Neuronal stem cell (in vitro differentiated cells): Measurements from ENCODE around the gene NALCN.

ENCODE experiments used
- DNase-seq: peaks from one replicate; pipeline ENCODE4 v3.0.0-alpha.2; 2013; ENCODE audit warnings: low spot score
- H2AFZ ChIP-seq: one replicate; pipeline ENCODE4 v1.6.1; 2013; ENCODE audit warnings: mild to moderate bottlenecking, low read length, inconsistent platforms
- H2AK5ac ChIP-seq: 2 replicates; pipeline ENCODE4 v1.6.1; 2013; ENCODE audit warnings: low read depth, mild to moderate bottlenecking, inconsistent platforms, low read length, moderate library complexity, mixed read lengths
- H2BK120ac ChIP-seq: 2 replicates; pipeline ENCODE4 v1.6.1; 2013; ENCODE audit warnings: low read depth, mild to moderate bottlenecking, inconsistent platforms, low read length, moderate library complexity, mixed read lengths
- H2BK12ac ChIP-seq: one replicate; pipeline ENCODE4 v1.6.1; 2013; ENCODE audit warnings: low read length, inconsistent platforms
- H2BK15ac ChIP-seq: 2 replicates; pipeline ENCODE4 v1.6.1; 2013; ENCODE audit warnings: mild to moderate bottlenecking, low read length, inconsistent platforms, mixed read lengths
- H2BK5ac ChIP-seq: one replicate; pipeline ENCODE4 v1.6.1; 2013; ENCODE audit warnings: inconsistent platforms, mild to moderate bottlenecking, low read length, moderate library complexity
- H3K14ac ChIP-seq: one replicate; pipeline ENCODE4 v1.6.1; 2013; ENCODE audit warnings: low read length, inconsistent platforms
- H3K18ac ChIP-seq: 2 replicates; pipeline ENCODE4 v1.6.1; 2013; ENCODE audit warnings: low read length, inconsistent platforms
- H3K23ac ChIP-seq: 2 replicates; pipeline ENCODE4 v1.6.1; 2013; ENCODE audit warnings: low read depth, mild to moderate bottlenecking, mixed read lengths, low read length, inconsistent platforms; ENCODE audit not compliant: poor library complexity
- H3K27ac ChIP-seq: replicated peaks from 3 replicates; pipeline ENCODE4 v1.5.1; 2013; ENCODE audit warnings: low read length, inconsistent platforms
- H3K27me3 ChIP-seq, 3 experiments: 2 replicates each; pipeline ENCODE4 v1.6.1; 2013; ENCODE audit warnings: low read length in 3 of 3, mild to moderate bottlenecking in 2 of 3, inconsistent platforms in 1 of 3, low read depth in 1 of 3, mixed read lengths in 1 of 3, moderate library complexity in 1 of 3; ENCODE audit not compliant: control insufficient read depth in 3 of 3, insufficient read depth in 3 of 3
- H3K36me3 ChIP-seq, 2 donors: replicated peaks in 1 of 2; 2 replicates each; pipeline ENCODE4 v1.6.1; 2013; ENCODE audit warnings: low read length in 2 of 2; ENCODE audit not compliant: control insufficient read depth in 2 of 2, insufficient read depth in 2 of 2
- H3K4ac ChIP-seq: 2 replicates; pipeline ENCODE4 v1.6.1; 2013; ENCODE audit warnings: inconsistent platforms, mild to moderate bottlenecking, low read length, moderate library complexity
- H3K4me1 ChIP-seq, 2 donors: 1 replicate in 1 of 2; 2 replicates in 1 of 2; pipeline ENCODE4 v1.6.1; 2013; ENCODE audit warnings: low read length in 2 of 2, low read depth in 1 of 2; ENCODE audit not compliant: control insufficient read depth in 2 of 2, insufficient read depth in 1 of 2
- H3K4me2 ChIP-seq: one replicate; pipeline ENCODE4 v1.6.1; 2013; ENCODE audit warnings: mild to moderate bottlenecking, low read length, inconsistent platforms; ENCODE audit not compliant: insufficient read depth, poor library complexity, severe bottlenecking
- H3K4me3 ChIP-seq, 2 donors: 2 replicates each; pipeline ENCODE4 v1.5.1; 2013; ENCODE audit warnings: low read length in 2 of 2, mild to moderate bottlenecking in 2 of 2, inconsistent platforms in 1 of 2, moderate library complexity in 1 of 2
- H3K79me1 ChIP-seq: one replicate; pipeline ENCODE4 v1.6.1; 2013; ENCODE audit warnings: low read depth, mild to moderate bottlenecking, inconsistent platforms, low read length, moderate library complexity
- H3K9ac ChIP-seq: one replicate; pipeline ENCODE4 v1.6.1; 2013; ENCODE audit warnings: mild to moderate bottlenecking, low read depth, low read length, inconsistent platforms; ENCODE audit not compliant: poor library complexity
- H3K9me3 ChIP-seq, 2 donors: replicated peaks in 1 of 2; 2 replicates each; pipeline versions ENCODE3 to v1.6.1; 2013; ENCODE audit warnings: low read length in 2 of 2, mild to moderate bottlenecking in 2 of 2, inconsistent platforms in 1 of 2, low read depth in 1 of 2, mixed read lengths in 1 of 2, moderate library complexity in 1 of 2; ENCODE audit not compliant: control insufficient read depth in 2 of 2, insufficient read depth in 1 of 2
- H4K8ac ChIP-seq: one replicate; pipeline ENCODE4 v1.6.1; 2013; ENCODE audit warnings: low read depth, mild to moderate bottlenecking, inconsistent platforms, low read length, moderate library complexity
- H4K91ac ChIP-seq: one replicate; pipeline ENCODE4 v1.6.1; 2013; ENCODE audit warnings: low read length, low read depth, mild to moderate bottlenecking, inconsistent platforms; ENCODE audit not compliant: poor library complexity
- WGBS, 2 donors: extraction: QIAGEN DNeasy Blood & Tissue Kit; methylation state at CpG; one replicate each; pipeline ENCODE4 v1.1.7; 2013; ENCODE audit warnings: missing lambda C conversion rate in 2 of 2, mixed read lengths in 1 of 2; ENCODE audit not compliant: insufficient read length in 2 of 2, insufficient replicate concordance in 1 of 2; ENCODE audit errors: extremely low coverage in 2 of 2; 5-methylcytosine and 5-hydroxymethylcytosine counted together

The NALCN gene

DNA sequence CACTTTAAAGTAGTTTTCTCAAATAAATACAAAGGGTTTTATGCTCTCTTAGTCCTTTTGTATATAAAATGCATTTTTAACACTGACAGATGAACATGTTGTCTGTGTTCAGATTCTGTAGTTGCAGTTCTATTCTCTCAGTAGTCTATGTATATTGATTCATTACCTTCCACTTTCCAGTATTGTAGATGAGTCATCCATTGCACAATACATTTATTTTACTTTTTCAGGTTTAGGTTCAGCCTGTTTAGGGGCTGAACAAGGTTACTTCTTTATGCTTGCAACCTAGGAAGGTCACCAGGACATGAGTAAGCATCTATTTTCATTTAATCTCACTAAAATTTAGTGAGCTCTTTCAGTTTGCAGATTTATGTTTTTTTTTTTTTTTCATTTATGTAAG is 173.6 kb downstream of the NALCN start:
- Histone ChIP-seq H3K4me3 (no peak overlapping the region), H3K79me1 (no peaks in the 10 kb centered on the region), H3K14ac (no peak overlapping the region), H3K18ac (no peak overlapping the region), H3K4me2 (no peak overlapping the region), H3K9ac (no peak overlapping the region), H2AFZ (no peak overlapping the region), H2AK5ac (no peak overlapping the region), H3K27ac (no peak overlapping the region), H3K9me3 (no peaks in the 10 kb centered on the region), H3K4ac (no peak overlapping the region), H4K91ac (no peak overlapping the region), H2BK12ac (no peak overlapping the region), H2BK15ac (no peak overlapping the region), H3K27me3 (no peaks in the 10 kb centered on the region), H3K36me3 (no peaks in the 10 kb centered on the region), H2BK120ac (no peak overlapping the region), H3K23ac (no peak overlapping the region), H4K8ac (no peak overlapping the region), H2BK5ac (no peak overlapping the region), H3K4me1 (no peaks in the 10 kb centered on the region)
- DNase-seq = no peak

- H2BK15ac ChIP-seq = no peak overlapping the region
- no peak overlapping the region for H3K14ac ChIP-seq
- peaks cover 0 to 2% of the 10 kb centered on the region in 2 donors for H3K4me1 ChIP-seq
- H2BK12ac ChIP-seq = no peak overlapping the region
- no peak overlapping the region for H2BK5ac ChIP-seq
- no peak overlapping the region for H3K4me3 ChIP-seq
- H3K79me1 ChIP-seq = no peaks in the 10 kb centered on the region
- H4K8ac ChIP-seq = no peak overlapping the region
- H2BK120ac ChIP-seq = no peak overlapping the region
- no peak overlapping the region for H3K23ac ChIP-seq
- no peak overlapping the region for H3K4me2 ChIP-seq
- H3K27me3 ChIP-seq = no peaks in the 10 kb centered on the region
- no peak overlapping the region for H4K91ac ChIP-seq
- H3K9me3 ChIP-seq = no peaks in the 10 kb centered on the region
- H3K27ac ChIP-seq = no peak overlapping the region
- H3K18ac ChIP-seq = no peak overlapping the region
- no peaks in the 10 kb centered on the region for H3K36me3 ChIP-seq
- no peak overlapping the region for H2AFZ ChIP-seq
- H3K4ac ChIP-seq = no peak overlapping the region
- no peak overlapping the region for H3K9ac ChIP-seq
- no peak for DNase-seq
- no peak overlapping the region for H2AK5ac ChIP-seq
These were observed 177.8 kb downstream of the NALCN start for GRCh38 chr13:101238555-101238954.

GRCh38 chr13:101231751-101232428 is 184.4 kb downstream of the NALCN start:
- Histone ChIP-seq H2BK15ac (no peak overlapping the region), H3K27ac (no peak overlapping the region), H3K79me1 (no peaks in the 10 kb centered on the region), H4K91ac (no peak overlapping the region), H2BK12ac (no peak overlapping the region), H3K14ac (no peak overlapping the region), H3K27me3 (no peaks in the 10 kb centered on the region), H2AK5ac (no peak overlapping the region), H3K9me3 (no peaks in the 10 kb centered on the region), H2BK120ac (no peak overlapping the region), H2AFZ (no peak overlapping the region), H3K4me1 (peaks cover 0 to 2% of the 10 kb centered on the region in 2 donors), H3K4me3 (no peak overlapping the region), H3K9ac (no peak overlapping the region), H3K36me3 (no peaks in the 10 kb centered on the region), H4K8ac (no peak overlapping the region), H3K18ac (no peak overlapping the region), H3K4me2 (no peak overlapping the region), H3K23ac (no peak overlapping the region), H3K4ac (no peak overlapping the region), H2BK5ac (no peak overlapping the region)
- no CpG with 5 or more reads among the region's 5 CpGs for WGBS, 2 donors
- no peak for DNase-seq

GRCh38 chr13:101230271-101230890 is 185.9 kb downstream of the NALCN start:
- WGBS, 2 donors = no CpG with 5 or more reads among the region's 6 CpGs
- no peak overlapping the region for H2BK120ac ChIP-seq

More at GRCh38 chr13:101230271-101230890, 185.9 kb downstream of the NALCN start:
- no peak overlapping the region for H3K9ac ChIP-seq
- H3K79me1 ChIP-seq = no peaks in the 10 kb centered on the region
- no peak overlapping the region for H2BK15ac ChIP-seq
- H3K4me1 ChIP-seq = peaks cover 0 to 2% of the 10 kb centered on the region in 2 donors
- no peak overlapping the region for H3K4ac ChIP-seq
- H3K23ac ChIP-seq = no peak overlapping the region
- no peaks in the 10 kb centered on the region for H3K9me3 ChIP-seq
- H3K4me3 ChIP-seq = no peak overlapping the region
- H4K91ac ChIP-seq = no peak overlapping the region
- H2AK5ac ChIP-seq = no peak overlapping the region
- H3K4me2 ChIP-seq = no peak overlapping the region
- H3K36me3 ChIP-seq = no peaks in the 10 kb centered on the region
- H3K27ac ChIP-seq = no peak overlapping the region
- no peak overlapping the region for H3K14ac ChIP-seq
- no peak overlapping the region for H2BK12ac ChIP-seq
- no peak overlapping the region for H2BK5ac ChIP-seq
- DNase-seq = no peak
- H2AFZ ChIP-seq = no peak overlapping the region
- H3K18ac ChIP-seq = no peak overlapping the region
- no peaks in the 10 kb centered on the region for H3K27me3 ChIP-seq
- H4K8ac ChIP-seq = no peak overlapping the region
